Tibial nerve (tissue), 4 donors: ENCODE results near the gene USP9X.

Source experiments
- EP300 ChIP-seq, 2 donors: sonication (generic); formaldehyde crosslinking; IDR thresholded peaks; one replicate each; pipeline ENCODE4 v1.6.1; 2017; ENCODE audit warnings: antibody characterized with exemption in 2 of 2, mild to moderate bottlenecking in 1 of 2
- POLR2A ChIP-seq, 2 donors: fragments of 450-650 bp; IDR thresholded peaks; one replicate each; pipeline ENCODE4 v1.6.1; 2017; ENCODE audit warnings: antibody characterized with exemption in 2 of 2, mild to moderate bottlenecking in 2 of 2, moderate library complexity in 2 of 2
- TF ChIP-seq, protein P1 (sequence below), 5 experiments: fragments of 200-600 bp in 3 of 5; fragments of 450-650 bp in 2 of 5; sonication (generic) in 3 of 5; IDR thresholded peaks; one replicate each; pipeline ENCODE4 v1.5.1; 2016 to 2019; ENCODE audit warnings: antibody characterized with exemption in 5 of 5, mild to moderate bottlenecking in 3 of 5, moderate library complexity in 2 of 5

DNA sequence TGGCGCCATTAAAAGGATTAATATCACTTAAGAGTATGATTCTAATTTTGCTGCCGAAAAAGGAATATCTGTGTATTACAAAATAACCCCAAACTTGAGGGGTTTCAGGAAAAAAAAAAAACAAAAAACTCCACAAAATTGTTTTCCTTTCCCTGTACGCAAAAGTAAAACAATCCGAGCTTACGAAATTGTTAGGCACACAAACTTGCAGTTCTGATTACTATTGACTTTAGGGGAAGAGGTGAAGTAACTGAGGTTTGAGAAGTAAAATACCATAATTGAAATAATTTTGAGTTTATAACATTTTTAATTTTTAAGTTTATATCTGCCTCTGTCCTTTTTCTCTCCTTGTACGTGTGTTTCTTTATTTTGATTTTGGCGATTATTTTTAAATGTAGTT, 64.8 kb downstream of the USP9X start:
- TF ChIP-seq, protein P1, sequence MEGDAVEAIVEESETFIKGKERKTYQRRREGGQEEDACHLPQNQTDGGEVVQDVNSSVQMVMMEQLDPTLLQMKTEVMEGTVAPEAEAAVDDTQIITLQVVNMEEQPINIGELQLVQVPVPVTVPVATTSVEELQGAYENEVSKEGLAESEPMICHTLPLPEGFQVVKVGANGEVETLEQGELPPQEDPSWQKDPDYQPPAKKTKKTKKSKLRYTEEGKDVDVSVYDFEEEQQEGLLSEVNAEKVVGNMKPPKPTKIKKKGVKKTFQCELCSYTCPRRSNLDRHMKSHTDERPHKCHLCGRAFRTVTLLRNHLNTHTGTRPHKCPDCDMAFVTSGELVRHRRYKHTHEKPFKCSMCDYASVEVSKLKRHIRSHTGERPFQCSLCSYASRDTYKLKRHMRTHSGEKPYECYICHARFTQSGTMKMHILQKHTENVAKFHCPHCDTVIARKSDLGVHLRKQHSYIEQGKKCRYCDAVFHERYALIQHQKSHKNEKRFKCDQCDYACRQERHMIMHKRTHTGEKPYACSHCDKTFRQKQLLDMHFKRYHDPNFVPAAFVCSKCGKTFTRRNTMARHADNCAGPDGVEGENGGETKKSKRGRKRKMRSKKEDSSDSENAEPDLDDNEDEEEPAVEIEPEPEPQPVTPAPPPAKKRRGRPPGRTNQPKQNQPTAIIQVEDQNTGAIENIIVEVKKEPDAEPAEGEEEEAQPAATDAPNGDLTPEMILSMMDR (IDR thresholded peaks at IDR 0.05), result no peak
- TF ChIP-seq POLR2A (IDR thresholded peaks at IDR 0.05), result no peak
- TF ChIP-seq EP300 (IDR thresholded peaks at IDR 0.05), result no peak
